ENCODE data around the gene IPO11.

GRCh38 chr5:62504129-62504528, 91.6 kb downstream of the IPO11 start:
- TF ChIP-seq EZH2 (IDR thresholded peaks at IDR 0.05; ENCODE audit: borderline replicate concordance, low read length) = no peak
- TF ChIP-seq CTCF (conservative IDR thresholded peaks at IDR 0.05 in 1 of 2, IDR thresholded peaks at IDR 0.05 in 1 of 2; ENCODE audit: extremely low read depth in 1 of 2, insufficient read depth in 1 of 2, low read depth in 1 of 2, low read length in 2 of 2) = no peak
